BJ (cell line): Measurements from ENCODE around the gene CALD1. TPM values are rescaled to one million over a fixed set of nuclear protein-coding genes. Genes with fewer than 3 reads are reported as not detected.

Experiments used
- CTCF ChIA-PET: fragments of 350-600 bp; formaldehyde crosslinking; extraction: SDS; loops from one replicate; lab custom pipeline; 2021; ENCODE audit warnings: antibody characterized with exemption, inconsistent platforms; lab: Yijun Ruan, JAX
- POLR2A ChIA-PET: fragments of 300-600 bp; sonication (Branson Sonifier 250); formaldehyde crosslinking; extraction: SDS; loops from one replicate; lab custom pipeline; 2021; ENCODE audit warnings: antibody characterized with exemption; lab: Charles Lee
- DNase-seq: peaks from one replicate; pipeline ENCODE4 v3.0.0-alpha.2; 2011; ENCODE audit warnings: low read depth
- H3K27me3 ChIP-seq: 2 replicates; pipeline ENCODE4 v1.6.0; 2011; ENCODE audit warnings: low read length; ENCODE audit not compliant: control insufficient read depth, insufficient read depth
- H3K36me3 ChIP-seq: 2 replicates; pipeline ENCODE4 v1.5.1; 2011; ENCODE audit warnings: low read length; ENCODE audit not compliant: control insufficient read depth, insufficient read depth
- H3K4me3 ChIP-seq: 2 replicates; pipeline ENCODE4 v1.5.1; 2011; ENCODE audit warnings: low read depth, mild to moderate bottlenecking, control low read depth, low read length
- polyA plus RNA-seq: library from polyadenylated mRNA; depleted of rRNA; stranded (reverse); fragments of >200 nt; gene quantifications from 2 replicates; pipeline ENCODE4 v1.2.3, GENCODE V29; 2011
- TF ChIP-seq, protein P1 (sequence below): IDR thresholded peaks from 2 replicates; pipeline ENCODE4 v1.5.1; 2011; ENCODE audit warnings: low read depth, mild to moderate bottlenecking, control low read depth, inconsistent platforms, low read length, moderate library complexity; ENCODE audit not compliant: insufficient read depth

CALD1 gene
- polyA plus RNA-seq, 1 experiment = 1,629 TPM

DNA sequence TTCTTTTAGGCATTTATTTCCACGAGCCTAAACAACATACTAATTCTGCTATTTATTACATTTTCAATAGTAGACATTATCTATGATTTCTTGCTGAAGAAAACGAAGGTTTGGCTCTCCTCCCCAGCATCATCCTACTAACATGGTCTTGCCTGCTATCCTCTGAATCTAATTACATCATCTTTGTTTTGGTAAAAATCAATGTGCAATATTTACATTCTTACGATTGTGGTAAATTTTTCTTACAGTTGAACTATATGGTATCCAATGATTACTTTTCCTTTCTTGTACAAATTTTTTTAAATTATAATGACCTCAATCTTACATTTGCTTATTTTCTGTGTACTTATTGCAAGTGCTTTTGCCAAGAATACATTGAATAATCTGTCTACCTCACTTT is 7.0 kb upstream of the CALD1 start:
- ChIA-PET CTCF (no interaction called here), POLR2A (no interaction called here)
- no peak for DNase-seq
- no peaks in the 10 kb centered on the region for H3K27me3 ChIP-seq
- H3K36me3 ChIP-seq = no peaks in the 10 kb centered on the region
- H3K4me3 ChIP-seq = no peak overlapping the region
- TF ChIP-seq, protein P1, sequence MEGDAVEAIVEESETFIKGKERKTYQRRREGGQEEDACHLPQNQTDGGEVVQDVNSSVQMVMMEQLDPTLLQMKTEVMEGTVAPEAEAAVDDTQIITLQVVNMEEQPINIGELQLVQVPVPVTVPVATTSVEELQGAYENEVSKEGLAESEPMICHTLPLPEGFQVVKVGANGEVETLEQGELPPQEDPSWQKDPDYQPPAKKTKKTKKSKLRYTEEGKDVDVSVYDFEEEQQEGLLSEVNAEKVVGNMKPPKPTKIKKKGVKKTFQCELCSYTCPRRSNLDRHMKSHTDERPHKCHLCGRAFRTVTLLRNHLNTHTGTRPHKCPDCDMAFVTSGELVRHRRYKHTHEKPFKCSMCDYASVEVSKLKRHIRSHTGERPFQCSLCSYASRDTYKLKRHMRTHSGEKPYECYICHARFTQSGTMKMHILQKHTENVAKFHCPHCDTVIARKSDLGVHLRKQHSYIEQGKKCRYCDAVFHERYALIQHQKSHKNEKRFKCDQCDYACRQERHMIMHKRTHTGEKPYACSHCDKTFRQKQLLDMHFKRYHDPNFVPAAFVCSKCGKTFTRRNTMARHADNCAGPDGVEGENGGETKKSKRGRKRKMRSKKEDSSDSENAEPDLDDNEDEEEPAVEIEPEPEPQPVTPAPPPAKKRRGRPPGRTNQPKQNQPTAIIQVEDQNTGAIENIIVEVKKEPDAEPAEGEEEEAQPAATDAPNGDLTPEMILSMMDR = no peak

DNA sequence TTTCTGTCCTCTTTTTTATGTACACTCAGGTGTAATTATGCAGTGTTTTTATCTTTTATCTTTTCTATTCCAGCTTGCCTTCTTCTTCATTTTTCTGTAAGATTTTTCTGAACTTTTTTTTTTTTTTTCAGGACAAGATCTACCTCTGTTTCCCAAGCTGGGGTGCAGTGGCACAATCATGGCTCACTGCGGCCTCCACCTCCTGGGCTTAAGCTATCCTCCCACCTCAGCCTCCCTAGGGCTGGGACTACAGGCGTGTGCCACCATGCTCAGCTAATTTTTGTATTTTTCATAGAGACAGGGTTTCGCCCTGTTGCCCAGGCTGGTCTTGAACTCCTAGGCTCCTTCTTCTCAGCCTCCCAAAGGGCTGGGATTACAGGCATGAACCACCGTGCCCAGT is 6.3 kb upstream of the CALD1 start:
- CTCF ChIA-PET = no interaction called here
- DNase-seq = no peak
- POLR2A ChIA-PET = no interaction called here
- H3K36me3 ChIP-seq = no peaks in the 10 kb centered on the region
- no peaks in the 10 kb centered on the region for H3K27me3 ChIP-seq
- TF ChIP-seq, protein P1 = no peak
- no peak overlapping the region for H3K4me3 ChIP-seq

DNA sequence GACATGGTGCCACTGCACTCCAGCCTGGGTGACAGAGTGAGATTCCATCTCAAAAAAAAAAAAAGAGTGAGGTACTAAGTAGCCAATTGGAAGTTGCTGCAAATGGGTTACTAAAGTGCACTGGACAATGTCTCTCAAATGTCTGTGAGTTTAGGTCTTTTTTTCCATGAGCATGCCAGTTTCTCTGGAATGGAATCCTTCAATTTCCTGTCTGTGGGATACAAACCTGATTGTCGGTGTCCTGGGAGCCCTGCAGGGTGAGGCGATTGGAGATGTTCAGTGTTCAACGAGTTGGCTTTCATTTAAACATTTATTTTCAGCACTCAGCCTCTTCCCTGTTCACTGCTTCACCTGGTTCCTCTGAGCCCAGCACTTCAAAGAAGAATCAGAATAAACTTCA is 5.3 kb upstream of the CALD1 start:
- POLR2A ChIA-PET = no interaction called here
- no peak overlapping the region for H3K4me3 ChIP-seq
- CTCF ChIA-PET = no interaction called here

DNA sequence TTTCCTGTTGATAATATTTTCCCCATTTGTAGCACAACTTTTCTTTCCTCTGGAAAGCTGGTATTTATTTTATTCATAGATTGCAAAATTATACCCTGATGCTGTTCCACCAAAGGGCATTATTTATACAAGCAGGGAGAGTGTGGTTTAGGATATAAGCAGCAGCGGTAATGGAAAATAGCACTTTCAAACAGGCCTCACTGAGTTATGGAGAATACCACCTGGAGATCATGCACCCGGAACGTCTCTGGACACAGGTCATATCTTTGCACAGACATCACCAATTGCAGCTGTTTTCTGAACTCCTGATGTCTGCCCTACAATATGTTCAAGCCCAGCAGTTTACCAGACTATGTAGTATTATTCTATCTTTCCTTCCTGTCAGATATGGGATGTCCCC is 2.0 kb upstream of the CALD1 start:
- Histone ChIP-seq H3K4me3 (no peak overlapping the region), H3K36me3 (peaks cover under 1% of the 10 kb centered on the region; the same call in 1 of the 2 replicates), H3K27me3 (no peaks in the 10 kb centered on the region)
- no peak for DNase-seq
- ChIA-PET POLR2A (interaction anchor here (0.7 kb wide), 1 partner anchor 25 kb away, joined by 3 read pairs; no protein-coding TSS in a partner anchor), CTCF (interaction anchor here (0.6 to 0.8 kb wide), 2 partner anchors 84 to 209 kb away, joined by 3 read pairs; partner anchors contain the start of gene AGBL3)
- TF ChIP-seq, protein P1 = no peak

More for the DNA sequence above, 5.3 kb upstream of the CALD1 start:
- TF ChIP-seq, protein P1 = no peak
- H3K36me3 ChIP-seq = no peaks in the 10 kb centered on the region
- no peak for DNase-seq
- no peaks in the 10 kb centered on the region for H3K27me3 ChIP-seq

DNA sequence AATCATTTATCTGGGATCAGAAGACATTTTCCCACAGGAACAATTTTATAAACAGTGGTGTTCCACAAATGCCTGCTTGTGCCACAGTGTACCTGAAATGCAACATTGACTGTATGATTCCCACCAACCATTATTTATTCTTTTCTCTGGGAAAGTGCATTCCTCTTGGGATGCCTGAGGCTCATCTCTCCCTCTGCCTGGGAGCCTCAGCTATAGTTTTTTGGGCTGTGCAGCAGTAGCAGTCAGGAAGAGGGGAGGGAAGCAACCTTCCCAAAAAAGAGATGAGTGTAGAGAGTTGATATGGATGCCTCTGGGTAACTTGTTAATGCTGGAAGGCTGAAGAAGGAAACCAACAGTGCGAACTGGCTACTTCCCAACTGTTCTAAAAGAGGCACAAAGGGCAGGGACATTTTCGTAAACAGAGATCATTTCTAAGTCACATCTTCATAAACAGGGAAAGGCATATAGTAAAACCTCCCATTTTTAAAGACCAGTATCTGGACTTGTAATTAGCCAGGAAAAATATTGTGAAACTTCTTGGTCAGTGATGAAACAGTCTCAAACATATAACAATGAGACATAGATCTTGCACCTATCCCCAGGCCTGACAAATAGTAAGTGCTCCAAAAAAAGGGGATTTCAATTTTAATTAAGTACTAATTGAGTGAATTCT is 1.4 kb upstream of the CALD1 start:
- POLR2A ChIA-PET = interaction anchor here (0.7 kb wide), 1 partner anchor 26 kb away, joined by 3 read pairs; no protein-coding TSS in a partner anchor
- TF ChIP-seq, protein P1 = no peak
- no peaks in the 10 kb centered on the region for H3K27me3 ChIP-seq
- CTCF ChIA-PET = interaction anchor here (0.6 to 0.8 kb wide), 2 partner anchors 85 to 208 kb away, joined by 3 read pairs; partner anchors contain the start of gene AGBL3
- H3K4me3 ChIP-seq = no peak overlapping the region
- no peak for DNase-seq
- H3K36me3 ChIP-seq = peaks cover 4% of the 10 kb centered on the region; the same call in 1 of the 2 replicates
